Glomerular visceral epithelial cell (primary cell): ENCODE measurements around the gene IFI6.

Source experiments
- DNase-seq: peaks from one replicate; pipeline ENCODE4 v3.0.0-alpha.2; 2016; ENCODE audit errors: extremely low spot score

IFI6 gene

DNA sequence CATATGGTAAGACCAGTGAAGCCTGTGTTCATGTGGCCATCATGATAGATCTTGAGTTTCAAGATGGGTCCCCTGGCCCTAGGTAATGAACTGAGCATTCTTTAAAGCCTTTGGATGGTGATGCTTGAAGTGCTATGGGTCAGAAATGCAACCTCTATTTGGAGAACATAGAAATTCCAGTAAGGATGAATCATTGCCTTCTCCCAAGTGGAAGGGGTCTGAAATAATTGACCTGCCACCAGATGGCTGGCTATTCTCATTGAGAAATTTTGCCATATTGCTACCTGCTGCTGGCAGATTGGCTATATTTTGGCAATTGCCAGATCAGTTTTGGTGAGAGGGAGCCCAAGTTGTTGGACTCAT is 739 bp upstream of the IFI6 start:
- peak; percentile 27 for DNase-seq

DNA sequence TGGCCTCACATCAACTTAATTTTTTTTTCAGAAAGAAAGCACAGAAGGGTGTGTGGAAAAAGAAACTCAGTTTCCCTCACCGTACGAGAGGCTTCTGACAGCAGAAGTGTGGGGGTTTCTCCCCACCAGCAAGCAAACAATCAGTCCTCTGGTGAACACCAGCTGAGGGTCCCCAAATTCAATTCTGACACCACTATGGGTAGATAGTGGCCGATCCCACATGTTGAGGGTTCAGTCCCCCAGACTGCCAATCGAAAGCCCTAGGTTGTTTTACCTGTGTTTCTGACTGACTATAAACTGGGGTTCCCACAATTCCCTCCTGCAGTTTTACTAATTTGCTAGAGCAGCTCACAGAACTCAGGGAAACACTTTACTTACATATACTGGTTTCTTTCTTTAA is 2.1 kb downstream of the IFI6 start:
- no peak for DNase-seq

DNA sequence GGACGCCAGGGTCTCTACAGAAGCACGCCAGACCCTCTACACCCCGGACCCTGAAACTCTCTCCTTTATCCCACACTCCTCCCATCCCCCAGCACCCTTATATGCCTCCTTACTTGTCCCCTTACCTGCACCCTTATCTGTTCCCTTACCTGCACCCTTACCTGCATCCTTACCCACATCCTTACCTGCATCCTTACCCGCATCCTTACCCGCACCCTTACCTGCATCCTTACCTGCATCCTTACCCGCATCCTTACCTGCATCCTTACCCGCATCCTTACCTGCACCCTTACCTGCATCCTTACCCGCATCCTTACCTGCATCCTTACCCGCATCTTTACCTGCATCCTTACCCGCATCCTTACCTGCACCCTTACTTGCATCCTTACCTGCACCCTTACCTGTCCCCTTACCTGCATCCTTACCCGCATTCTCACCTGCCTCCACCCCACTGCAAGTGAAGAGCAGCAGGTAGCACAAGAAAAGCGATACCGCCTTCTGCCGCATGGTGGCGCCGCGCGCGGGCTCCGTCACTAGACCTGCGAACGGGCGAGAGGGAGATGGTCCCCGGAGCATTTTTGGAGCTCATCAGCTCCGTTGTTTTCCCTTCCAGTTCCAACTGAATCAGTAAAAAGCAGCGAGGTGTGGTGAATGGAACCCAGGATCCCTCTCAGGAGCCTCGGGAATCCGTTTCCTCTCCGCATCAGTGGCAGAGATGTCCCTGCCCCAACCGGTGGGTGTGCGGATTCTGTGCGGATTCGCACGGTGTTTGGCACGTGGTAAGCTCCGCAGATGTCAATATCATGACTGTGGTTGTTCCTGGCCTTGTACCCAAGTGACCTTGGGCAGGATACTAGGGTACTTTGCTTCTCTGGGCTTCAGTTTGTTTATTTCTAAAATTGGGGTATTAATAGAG is 2.9 kb downstream of the IFI6 start:
- peak; percentile 68 for DNase-seq

DNA sequence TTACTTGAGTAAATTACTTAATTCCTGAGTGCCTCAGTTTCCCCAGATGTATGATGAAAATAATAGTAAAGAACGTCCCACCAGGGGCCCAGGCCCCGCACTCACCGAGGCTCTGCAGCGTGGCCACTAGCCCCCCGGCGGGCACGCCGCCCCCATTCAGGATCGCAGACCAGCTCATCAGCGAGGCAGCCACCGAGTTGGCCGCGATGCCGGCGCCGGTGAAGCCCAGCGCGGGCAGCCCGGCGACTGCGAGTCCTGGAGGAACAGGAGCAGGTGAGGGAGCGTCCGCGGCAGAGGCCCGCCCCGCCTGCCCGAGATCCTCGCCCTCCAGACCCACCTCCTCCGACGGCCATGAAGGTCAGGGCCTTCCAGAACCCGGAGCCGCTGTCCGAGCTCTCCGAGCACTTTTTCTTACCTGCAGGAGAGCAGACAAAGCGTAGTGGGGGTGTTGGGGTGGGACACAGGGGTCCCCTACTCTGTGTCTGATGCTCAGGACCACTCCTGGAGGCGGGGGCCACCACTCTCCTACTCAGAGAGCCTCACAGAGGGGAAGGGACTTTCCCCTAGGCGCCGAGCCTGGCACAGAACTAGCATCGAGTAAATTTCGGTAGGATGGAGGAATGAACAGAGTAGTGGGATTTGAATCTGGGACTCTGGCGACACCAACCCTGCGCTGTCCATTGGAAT is 3.7 kb downstream of the IFI6 start:
- DNase-seq = no peak

DNA sequence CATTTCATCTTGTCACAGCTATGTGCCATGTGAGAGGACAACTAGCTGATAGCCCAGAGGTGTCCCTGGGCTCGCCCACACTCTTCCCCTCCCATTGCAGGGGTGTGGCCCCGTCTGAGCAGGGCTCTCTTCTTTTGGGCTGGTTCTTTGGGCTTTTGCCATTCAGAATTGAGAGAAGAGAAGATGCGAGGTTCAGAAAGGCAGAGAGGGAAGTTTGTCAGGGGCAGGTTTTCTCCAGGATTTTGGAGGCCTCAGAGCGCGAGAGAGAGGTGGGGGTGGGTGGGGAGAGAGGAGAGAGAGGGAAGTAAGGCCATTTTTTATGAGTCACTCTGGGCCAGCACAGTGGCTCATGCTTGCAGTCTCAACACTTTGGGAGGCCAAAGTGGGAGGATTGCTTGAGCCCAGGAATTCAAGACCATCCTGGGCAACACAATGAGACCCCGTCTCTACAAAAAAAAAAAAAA is 5.2 kb downstream of the IFI6 start:
- no peak for DNase-seq

DNA sequence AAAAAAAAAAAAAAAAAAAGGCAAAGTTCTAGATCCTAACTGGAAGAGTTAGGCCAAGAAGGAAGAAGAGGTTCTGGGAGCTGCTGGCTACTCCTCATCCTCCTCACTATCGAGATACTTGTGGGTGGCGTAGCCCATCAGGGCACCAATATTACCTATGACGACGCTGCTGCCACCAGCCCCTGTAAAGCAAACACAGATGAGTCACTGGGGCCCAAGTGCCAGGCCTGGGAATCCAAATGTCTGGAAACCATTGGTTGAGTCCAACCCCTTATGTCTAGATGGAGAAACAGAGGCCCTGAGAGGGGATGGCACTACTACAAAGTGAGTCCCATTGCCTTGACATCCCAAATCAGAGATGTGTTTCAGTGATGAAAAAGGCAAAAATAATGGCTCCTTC is 5.7 kb downstream of the IFI6 start:
- no peak for DNase-seq

DNA sequence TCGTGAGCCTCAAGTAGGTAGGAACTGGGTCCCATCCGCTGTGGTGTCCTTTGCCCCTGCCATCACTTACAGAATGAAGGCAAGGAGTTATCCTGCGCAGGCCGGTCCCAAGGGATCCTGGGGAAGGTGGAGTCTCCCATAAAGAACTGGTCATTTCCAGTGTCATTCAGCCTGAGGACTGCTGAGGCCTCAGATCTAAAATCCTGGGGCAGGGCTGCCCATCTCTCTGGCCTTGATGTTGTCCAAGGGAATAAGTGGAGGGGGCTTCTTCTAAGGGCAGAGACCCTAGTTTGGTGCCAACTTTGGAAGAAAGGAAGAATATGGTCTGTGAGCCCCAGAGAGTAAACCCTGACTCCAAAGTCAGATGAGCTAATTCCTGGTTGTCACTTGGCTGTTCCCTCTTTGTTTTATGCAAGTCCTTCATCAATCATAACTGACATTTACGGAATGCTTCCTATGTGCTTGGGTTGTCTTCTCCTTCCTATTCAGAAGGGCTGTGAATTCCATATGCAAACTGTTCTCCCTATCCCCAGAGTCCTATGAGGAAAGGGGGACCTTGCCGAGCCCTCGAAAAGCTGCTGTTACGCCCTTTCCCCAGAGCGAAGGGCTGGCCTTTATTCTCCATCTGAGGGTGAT is 6.9 kb downstream of the IFI6 start:
- no peak for DNase-seq

DNA sequence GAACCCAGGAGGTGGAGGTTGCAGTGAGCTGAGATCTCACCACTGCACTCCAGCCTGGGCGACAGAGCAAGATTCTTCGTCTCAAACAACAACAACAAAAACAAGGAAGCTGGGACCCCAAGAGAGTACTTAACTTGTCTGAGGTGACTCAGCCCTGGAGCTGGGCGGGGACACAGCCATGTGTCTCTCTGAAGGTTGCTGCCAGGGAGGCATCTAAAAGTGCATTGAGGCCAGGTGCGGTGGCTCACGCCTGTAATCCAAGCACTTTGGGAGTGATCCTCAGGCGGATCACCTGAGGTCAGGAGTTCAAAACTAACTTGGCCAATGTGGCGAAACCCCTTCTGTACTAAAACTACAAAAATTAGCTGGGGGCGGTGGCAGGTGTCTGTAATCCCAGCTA is 7.7 kb downstream of the IFI6 start:
- DNase-seq = no peak

DNA sequence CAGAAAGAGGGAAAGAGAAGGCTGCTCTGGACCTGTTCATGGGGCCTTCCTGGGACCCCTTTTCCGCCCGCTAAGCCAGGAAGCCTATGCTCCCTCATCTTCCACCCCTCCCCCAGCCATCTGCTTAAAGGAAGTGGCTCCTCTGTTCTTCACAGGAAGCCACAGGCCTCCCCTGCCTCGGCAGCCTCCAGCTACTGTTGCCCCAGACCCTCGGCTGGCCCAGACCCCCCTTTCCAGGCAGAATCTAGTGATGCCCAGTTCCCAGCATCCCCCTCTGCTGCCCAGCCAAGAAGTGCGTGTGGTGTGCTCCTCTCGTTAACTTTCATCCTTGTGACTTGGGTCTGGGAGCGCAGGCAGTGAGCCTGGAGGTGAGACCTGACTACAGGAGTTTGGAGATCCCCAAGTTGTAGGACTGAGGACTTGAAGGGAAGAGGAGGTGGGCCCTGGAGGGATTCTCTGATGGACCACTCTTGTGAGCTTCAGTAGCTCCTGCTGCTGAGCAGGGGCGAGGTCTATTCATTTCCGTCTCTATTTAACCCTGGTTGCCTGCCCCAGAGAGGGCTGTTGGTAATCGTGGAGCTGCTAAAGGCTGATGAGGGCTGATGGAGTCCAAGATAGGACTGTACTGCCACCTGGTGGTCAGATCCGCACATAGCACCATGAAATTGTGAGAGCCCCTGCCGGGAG is 9.1 kb downstream of the IFI6 start:
- DNase-seq = peak; percentile 84

DNA sequence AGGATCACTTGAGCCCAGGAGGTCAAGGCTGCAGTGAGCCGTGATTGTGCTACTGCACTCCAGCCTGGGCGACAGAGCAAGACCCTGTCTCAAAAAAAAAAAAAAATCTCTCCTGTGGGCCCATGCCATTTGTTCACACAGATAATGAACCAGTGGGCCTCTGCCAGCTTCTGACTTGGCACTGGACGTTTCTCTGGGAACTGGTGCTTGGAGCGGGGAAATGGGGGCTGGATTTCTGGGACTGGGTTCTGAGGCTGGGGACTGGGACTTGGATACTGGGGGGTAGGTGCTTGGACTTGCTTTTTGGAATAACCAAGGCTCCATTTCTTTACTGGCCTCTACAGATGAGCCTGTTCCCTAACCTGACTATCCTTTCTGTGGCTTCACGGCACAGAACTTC is 9.7 kb downstream of the IFI6 start:
- DNase-seq = no peak

DNA sequence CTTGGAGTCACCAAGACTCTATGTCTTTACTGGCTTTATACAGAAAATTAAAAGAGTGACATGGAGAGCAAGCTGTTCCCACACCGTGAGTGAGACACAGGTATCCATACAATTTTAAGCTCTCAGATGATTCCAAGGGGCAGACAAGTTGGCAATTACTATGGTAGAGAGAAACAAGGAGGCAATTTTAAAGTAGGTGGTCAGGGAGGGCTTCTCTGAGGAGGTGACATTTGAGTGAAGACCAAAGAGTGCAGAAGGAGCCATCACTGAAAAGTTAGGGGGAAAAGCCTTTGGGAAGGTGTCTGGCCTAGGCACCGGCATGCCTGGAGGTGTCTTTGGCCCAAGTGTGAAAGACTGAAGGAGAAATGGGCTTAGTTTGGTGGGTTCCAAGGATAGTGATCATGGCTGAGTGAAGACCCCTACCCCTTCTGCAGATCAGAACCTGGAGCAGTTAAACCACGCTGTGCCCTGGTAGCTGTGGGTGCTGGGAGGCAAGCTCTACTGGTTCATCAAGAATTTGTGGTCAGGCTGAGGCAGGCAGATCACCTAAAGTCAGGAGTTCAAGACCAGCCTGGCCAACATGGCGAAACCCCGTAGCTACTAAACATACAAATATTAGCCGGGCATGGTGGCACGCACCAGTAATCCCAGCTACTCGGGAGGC is 10.4 kb downstream of the IFI6 start:
- DNase-seq = no peak

DNA sequence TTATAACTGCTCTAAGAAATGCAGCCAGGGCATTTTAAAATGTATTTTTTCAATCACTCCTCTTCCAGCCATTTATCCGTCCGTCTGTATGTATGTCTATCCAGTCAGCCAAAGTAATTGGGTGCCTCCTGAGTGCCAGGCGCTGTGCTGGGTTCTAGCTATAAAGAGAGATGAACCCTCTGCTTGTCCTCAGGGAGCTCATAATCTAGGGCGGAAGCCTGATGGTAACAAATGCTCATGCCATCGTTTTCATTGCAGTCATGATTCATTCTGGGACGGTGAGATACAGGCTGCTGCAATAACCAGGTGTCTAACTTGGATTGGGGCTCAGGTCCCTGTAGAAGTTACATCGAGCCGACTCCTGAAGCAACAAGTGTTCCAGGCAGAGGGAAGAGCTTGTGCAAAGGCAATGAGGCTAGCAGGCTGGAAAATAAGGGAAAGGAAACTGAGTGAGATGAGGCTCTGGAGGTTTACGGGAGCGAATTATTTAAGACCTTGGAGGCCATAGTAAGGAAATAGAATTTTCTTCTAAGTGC is 11.6 kb downstream of the IFI6 start:
- no peak for DNase-seq

DNA sequence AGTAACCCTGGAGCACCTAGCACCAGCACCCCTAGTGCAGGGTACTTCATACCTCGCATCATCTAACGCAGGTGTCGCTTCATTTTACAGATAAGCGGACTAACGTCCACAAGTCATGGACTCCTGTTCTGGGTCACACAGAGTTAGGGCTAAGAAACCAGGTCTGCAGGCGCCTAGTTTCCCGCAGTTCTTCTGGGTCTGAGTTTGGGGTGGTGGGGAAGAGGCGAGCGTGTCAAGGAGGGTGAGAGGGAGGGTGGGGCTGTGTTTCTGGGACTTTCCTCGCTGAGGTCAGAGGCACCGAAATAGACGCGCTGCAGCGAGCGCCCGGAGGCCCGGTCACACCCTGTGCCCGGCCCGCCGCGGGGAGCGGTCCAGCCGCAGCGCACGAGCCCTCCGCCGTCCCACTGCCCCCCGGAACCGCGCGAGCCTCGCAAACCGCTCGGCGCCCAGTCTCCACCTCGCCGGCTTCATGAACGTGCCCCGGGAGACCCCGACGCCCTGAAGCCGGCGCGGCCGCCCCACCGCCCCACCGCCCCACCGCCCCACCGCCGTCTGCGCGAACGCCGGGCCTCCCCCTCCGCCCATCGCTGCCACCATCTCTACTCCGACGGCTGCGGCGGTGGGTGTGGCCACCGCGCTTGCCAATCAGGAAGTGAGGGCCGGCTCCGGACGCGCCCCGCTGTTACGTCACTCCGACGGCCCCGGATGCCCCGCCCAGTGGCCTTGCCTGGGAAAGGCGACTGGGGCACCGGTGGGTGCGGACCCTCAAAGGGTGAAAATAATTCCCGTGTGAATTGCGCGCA is 12.3 kb downstream of the IFI6 start:
- DNase-seq = peak; percentile 68

DNA sequence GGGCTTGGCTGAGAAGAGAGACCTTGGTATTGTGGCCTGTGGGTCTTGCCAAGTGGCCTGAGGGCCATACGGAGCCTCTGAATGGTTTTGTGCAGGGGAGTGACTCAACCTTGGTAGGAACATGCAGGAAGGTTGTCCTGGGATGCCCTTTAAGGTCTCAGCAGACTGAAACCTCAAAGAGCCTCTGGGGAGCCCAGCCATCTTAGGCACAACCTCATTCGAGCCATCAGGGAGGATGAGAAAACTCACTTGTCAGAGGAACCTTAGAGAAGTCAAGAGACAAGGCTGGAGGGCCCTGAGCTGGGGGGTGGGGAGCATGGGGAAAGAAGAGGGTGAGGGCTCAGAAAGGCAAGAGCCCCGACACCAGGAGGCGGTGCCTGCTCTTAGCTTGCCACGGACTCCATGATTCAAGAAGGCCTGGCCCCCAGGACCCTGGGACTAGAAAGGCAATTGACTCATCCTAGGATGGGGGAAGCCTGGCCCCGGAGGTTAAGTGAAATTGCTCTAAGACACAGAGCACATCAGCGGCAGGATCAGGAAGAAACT is 13.0 kb downstream of the IFI6 start:
- DNase-seq = peak; percentile 51

DNA sequence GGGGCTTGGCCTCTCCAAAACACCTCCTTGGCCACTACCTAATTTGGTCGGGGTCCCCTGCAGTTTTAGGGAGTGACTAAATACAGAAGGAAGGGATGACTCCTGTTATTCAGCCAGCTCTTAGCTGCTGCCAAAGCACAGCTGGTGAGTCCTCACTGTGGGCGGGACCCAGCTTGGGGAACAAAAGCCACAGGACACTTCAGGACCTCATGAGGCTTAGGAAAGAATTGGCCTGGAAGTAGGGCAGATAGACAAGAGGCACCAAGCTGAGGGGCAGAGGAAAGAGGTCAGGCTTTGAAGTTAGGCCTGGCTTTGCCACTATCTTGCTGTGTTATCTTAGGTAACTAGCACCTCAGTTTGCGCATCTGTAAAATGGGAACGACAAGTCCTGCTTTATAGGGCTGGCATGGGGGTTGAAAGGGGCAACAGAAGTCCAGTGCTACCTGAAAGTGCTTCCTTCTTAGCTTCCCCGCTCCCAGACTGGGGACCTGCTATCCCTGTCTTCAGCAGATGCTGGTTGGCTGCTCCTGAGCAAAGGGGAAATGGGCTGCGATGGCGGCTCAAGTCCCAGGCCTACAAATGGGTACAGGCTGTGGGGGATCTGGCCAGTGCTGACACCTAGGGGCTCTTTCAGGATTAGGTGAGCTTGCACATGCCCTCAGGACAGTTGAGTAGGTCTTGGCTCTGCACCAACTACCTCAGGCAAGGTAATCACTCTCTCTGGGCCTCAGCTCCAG is 15.7 kb downstream of the IFI6 start:
- DNase-seq = peak; percentile 30

DNA sequence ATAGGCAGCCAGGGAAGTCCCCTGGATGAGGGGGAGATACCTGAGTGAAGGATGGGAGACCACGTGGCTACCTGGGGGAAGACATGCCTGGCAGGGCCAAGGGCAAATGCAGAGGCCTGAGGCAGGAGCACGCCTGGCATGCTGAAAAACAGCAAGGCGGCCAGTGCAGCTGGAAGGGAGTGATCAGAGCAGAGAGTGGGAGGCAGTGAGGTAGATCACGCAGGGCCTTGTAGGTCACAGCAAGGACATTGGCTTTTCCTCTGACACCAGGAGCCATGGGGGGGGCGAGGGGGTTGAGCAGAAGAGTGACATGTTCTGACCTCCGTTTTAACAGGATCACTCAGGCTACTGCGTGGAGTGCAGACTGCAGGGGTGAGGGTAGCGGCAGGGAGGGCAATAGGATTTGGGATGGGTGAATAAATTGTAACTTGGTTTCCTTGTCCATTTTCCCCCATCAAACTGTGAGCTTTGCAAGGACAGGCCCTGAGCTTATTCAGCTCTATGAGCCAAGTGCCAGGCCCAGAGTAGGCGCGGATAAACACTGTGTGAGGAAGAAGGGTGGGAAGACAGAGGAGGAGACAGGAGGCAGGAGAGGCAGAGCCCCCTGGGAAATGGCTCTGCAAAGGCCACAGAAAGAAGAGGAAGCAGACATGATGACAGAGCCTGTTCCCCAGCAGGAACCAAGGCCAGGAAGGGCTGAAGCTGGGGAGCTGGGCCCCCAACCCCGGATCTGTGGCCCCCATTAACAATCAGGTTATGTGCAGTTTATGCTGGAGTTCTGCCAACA is 16.6 kb downstream of the IFI6 start:
- DNase-seq = no peak

DNA sequence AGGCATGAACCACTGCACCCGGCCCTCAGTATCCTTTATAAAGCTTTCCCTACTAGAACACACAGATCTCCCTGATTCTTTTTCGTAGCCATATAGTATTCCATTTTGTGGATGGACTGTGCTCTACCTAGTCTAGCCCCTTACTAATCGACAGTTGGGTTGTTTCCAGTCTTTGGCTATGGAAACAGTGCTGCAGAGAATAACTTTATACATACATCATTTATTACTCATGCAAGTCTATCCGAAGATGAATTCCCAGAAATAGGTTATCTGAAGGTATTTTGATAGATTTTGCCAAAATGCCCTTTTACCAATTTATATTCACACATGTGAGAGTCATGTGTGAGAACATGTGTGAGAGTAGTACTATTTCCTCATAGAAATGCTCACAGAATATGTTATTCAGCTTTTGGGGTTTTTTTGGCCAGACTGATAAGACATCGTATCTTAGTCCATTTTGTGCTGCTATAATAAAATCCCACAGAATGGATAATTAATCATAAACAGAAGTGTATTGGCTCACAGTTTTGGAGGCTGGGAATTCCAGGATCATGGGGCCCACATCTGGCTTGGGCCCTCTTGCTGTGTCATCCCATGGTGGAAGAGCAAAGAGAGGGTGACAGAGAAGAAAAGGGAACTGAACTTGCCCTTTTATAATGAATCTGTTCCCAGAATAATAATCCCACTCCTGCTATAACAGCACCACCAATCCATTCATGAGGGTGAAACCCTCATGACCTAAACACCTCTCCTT is 19.7 kb downstream of the IFI6 start:
- DNase-seq = no peak
